ENCODE data around the gene ARHGEF10L.

DNA sequence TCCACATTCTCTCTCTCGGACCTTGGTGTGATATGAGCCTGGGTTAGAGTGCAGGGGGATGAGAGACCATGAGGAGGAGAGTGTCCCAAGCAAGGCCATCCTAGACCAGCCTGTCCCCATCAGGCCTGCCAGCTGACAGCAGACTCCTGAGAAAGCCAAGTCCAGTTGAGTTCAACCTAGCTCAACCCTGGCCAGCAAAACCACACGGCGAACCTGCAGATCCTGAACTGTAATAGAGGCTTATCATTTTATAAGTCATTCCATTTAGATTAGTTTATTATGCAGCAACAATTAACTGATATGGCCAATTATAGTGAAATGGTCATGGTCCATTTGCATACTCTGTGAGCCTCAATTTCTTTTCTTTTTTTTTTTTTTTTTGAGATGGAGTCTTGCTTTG lies 36.4 kb upstream of the ARHGEF10L start:
- no peak for TF ChIP-seq EZH2 (IDR thresholded peaks at IDR 0.05; ENCODE audit: low read length)
- no peak for TF ChIP-seq CTCF (optimal IDR thresholded peaks at IDR 0.05 in 1 of 3, IDR thresholded peaks at IDR 0.05 in 1 of 3, conservative IDR thresholded peaks at IDR 0.05 in 1 of 3; ENCODE audit: extremely low read depth in 1 of 3, insufficient read depth in 2 of 3, low read length in 3 of 3)

Measured in keratinocyte (primary cell).